ENCODE measurements around the gene REN.

The REN gene

GRCh38 chr1:204130981-204131892 lies 34.9 kb downstream of the REN start:
- no peak for DNase-seq

GRCh38 chr1:204130178-204130577 lies 36.0 kb downstream of the REN start:
- no peak for DNase-seq

- peak; percentile 56 for DNase-seq
Observed at GRCh38 chr1:204128964-204129896, 36.9 kb downstream of the REN start.

GRCh38 chr1:204128464-204128963 lies 37.6 kb downstream of the REN start:
- DNase-seq, result no peak

- no peak for DNase-seq
Observed at GRCh38 chr1:204127597-204128242, 38.4 kb downstream of the REN start.

GRCh38 chr1:204126956-204127355 lies 39.2 kb downstream of the REN start:
- no peak for DNase-seq

GRCh38 chr1:204126386-204126785 lies 39.8 kb downstream of the REN start:
- DNase-seq, result no peak

GRCh38 chr1:204125759-204126351 lies 40.3 kb downstream of the REN start:
- DNase-seq, result no peak

GRCh38 chr1:204124639-204125038 lies 41.5 kb downstream of the REN start:
- DNase-seq, result no peak

- DNase-seq, result no peak
Observed at GRCh38 chr1:204123376-204123775, 42.8 kb downstream of the REN start.

GRCh38 chr1:204121840-204122555 lies 44.1 kb downstream of the REN start:
- DNase-seq, result no peak

- no peak for DNase-seq
Observed at GRCh38 chr1:204116539-204116938, 49.6 kb downstream of the REN start.

GRCh38 chr1:204115116-204115515 lies 51.0 kb downstream of the REN start:
- DNase-seq, result no peak

- DNase-seq, result no peak
Observed at GRCh38 chr1:204114606-204115005, 51.5 kb downstream of the REN start.

- no peak for DNase-seq
Observed at GRCh38 chr1:204113896-204114295, 52.2 kb downstream of the REN start.

GRCh38 chr1:204112876-204113730 lies 53.0 kb downstream of the REN start:
- no peak for DNase-seq

- DNase-seq, result no peak
Observed at GRCh38 chr1:204110894-204111633, 55.1 kb downstream of the REN start.

- no peak for DNase-seq
Observed at GRCh38 chr1:204108312-204109141, 57.6 kb downstream of the REN start.

GRCh38 chr1:204107892-204108291 lies 58.2 kb downstream of the REN start:
- DNase-seq, result no peak
